HepG2 (cell line): ENCODE data around the gene CARS1. TPM values are rescaled to one million over a fixed set of nuclear protein-coding genes. Genes with fewer than 3 reads are reported as not detected.
A peak's percentile ranks its signal among the peaks of the same experiment; 100 is the strongest.

Experiments
- BRCA1 ChIP-seq: sonication (generic); formaldehyde crosslinking; IDR thresholded peaks from 2 replicates; pipeline ENCODE4 v1.4.0; 2020; ENCODE audit warnings: missing genetic modification reagents
- CREBL2 ChIP-seq: sonication (generic); formaldehyde crosslinking; IDR thresholded peaks from 2 replicates; pipeline ENCODE4 v1.8.1; 2023; ENCODE audit warnings: missing genetic modification reagents, mild to moderate bottlenecking, borderline replicate concordance
- DNMT3B ChIP-seq: conservative IDR thresholded peaks from 2 replicates; pipeline ENCODE4 v1.6.1; 2016; ENCODE audit warnings: missing biosample characterization, control low read depth
- HMG20B ChIP-seq: conservative IDR thresholded peaks from 2 replicates; pipeline ENCODE4 v1.6.1; 2016; ENCODE audit warnings: missing genetic modification reagents, missing compliant biosample characterization
- HNF1B ChIP-seq: sonication (generic); formaldehyde crosslinking; IDR thresholded peaks from 2 replicates; pipeline ENCODE4 v1.5.1; 2020; ENCODE audit warnings: mild to moderate bottlenecking, moderate library complexity, missing genetic modification reagents
- MTF1 ChIP-seq: sonication (generic); formaldehyde crosslinking; IDR thresholded peaks from 2 replicates; pipeline ENCODE4 v1.5.0; 2020; ENCODE audit warnings: missing genetic modification reagents
- NFKBIZ ChIP-seq: IDR thresholded peaks from 2 replicates; pipeline ENCODE4 v1.6.1; 2018; ENCODE audit warnings: missing genetic modification reagents, missing compliant biosample characterization
- REXO4 ChIP-seq: sonication (generic); formaldehyde crosslinking; IDR thresholded peaks from 2 replicates; pipeline ENCODE4 v1.8.0; 2022; ENCODE audit warnings: missing genetic modification reagents, mild to moderate bottlenecking, borderline replicate concordance
- SRSF4 ChIP-seq: fragments of 200-400 bp; formaldehyde crosslinking; IDR thresholded peaks from one replicate; pipeline ENCODE4 v1.6.1; 2018; ENCODE audit warnings: mild to moderate bottlenecking, low read depth, low read length, moderate library complexity; ENCODE audit not compliant: poor library complexity, severe bottlenecking
- THRA ChIP-seq: sonication (generic); formaldehyde crosslinking; IDR thresholded peaks from 2 replicates; pipeline ENCODE4 v1.4.0; 2020; ENCODE audit warnings: missing genetic modification reagents, borderline replicate concordance
- ZFYVE20 ChIP-seq: sonication (generic); formaldehyde crosslinking; IDR thresholded peaks from 2 replicates; pipeline ENCODE4 v1.8.0; 2023; ENCODE audit warnings: low read depth, mild to moderate bottlenecking, moderate library complexity, missing genetic modification reagents, borderline replicate concordance
- ZNF530 ChIP-seq: sonication (generic); formaldehyde crosslinking; IDR thresholded peaks from 2 replicates; pipeline ENCODE4 v1.5.0; 2020; ENCODE audit warnings: low read depth, mild to moderate bottlenecking, missing genetic modification reagents
- ZNF557 ChIP-seq: sonication (generic); formaldehyde crosslinking; IDR thresholded peaks from 2 replicates; pipeline ENCODE4 v1.4.0; 2020; ENCODE audit warnings: missing genetic modification reagents
- ZNF841 ChIP-seq: sonication (generic); formaldehyde crosslinking; IDR thresholded peaks from 2 replicates; pipeline ENCODE4 v1.8.1; 2023; ENCODE audit warnings: missing genetic modification reagents, borderline replicate concordance
- polyA plus RNA-seq, 8 experiments: library from polyadenylated mRNA; depleted of rRNA in 3 of 8; stranded (reverse) in 7 of 8; unstranded in 1 of 8; fragments of >200 nt; fragmentation: Illumina TruSeq in 4 of 8; extraction: Trizol in 4 of 8; gene quantifications; 2 replicates each; pipeline versions ENCODE4 v1.2.1 to v1.2.3, GENCODE V29; 2011 to 2016; ENCODE audit warnings: low read depth in 4 of 8, missing spikeins in 1 of 8, mixed read lengths in 1 of 8; ENCODE audit not compliant: insufficient read depth in 1 of 8
- total RNA-seq, 5 experiments: library from RNA; depleted of rRNA; stranded (reverse); fragments of >200 nt; fragmentation: Illumina TruSeq; extraction: Trizol; gene quantifications; 2 replicates each; pipeline ENCODE4 v1.2.3, GENCODE V29; 2016; ENCODE audit warnings: low read depth in 1 of 5
- TF ChIP-seq, protein P1 (sequence below): fragments of 450-650 bp; IDR thresholded peaks from 2 replicates; pipeline ENCODE4 v1.6.1; 2016
- TF ChIP-seq, protein P2 (sequence below): sonication (generic); formaldehyde crosslinking; IDR thresholded peaks from 2 replicates; pipeline ENCODE4 v1.4.0; 2020; ENCODE audit warnings: mild to moderate bottlenecking, missing genetic modification reagents
- TF ChIP-seq, protein P3 (sequence below): sonication (generic); formaldehyde crosslinking; IDR thresholded peaks from 2 replicates; pipeline ENCODE4 v1.5.0; 2020; ENCODE audit warnings: mild to moderate bottlenecking, low read depth, missing genetic modification reagents, borderline replicate concordance
- TF ChIP-seq, protein P4 (sequence below): sonication (generic); formaldehyde crosslinking; IDR thresholded peaks from 2 replicates; pipeline ENCODE4 v1.4.0; 2020; ENCODE audit warnings: missing genetic modification reagents

The CARS1 gene
- total and polyA plus RNA-seq, 2 of the 13 experiments (the other 11 are each of a cell fraction or from before 2014, with no cell fraction given): 33.8 to 47.0 TPM

- no peak for TF ChIP-seq DNMT3B (CRISPR knock-in tag)
- TF ChIP-seq, protein P1, sequence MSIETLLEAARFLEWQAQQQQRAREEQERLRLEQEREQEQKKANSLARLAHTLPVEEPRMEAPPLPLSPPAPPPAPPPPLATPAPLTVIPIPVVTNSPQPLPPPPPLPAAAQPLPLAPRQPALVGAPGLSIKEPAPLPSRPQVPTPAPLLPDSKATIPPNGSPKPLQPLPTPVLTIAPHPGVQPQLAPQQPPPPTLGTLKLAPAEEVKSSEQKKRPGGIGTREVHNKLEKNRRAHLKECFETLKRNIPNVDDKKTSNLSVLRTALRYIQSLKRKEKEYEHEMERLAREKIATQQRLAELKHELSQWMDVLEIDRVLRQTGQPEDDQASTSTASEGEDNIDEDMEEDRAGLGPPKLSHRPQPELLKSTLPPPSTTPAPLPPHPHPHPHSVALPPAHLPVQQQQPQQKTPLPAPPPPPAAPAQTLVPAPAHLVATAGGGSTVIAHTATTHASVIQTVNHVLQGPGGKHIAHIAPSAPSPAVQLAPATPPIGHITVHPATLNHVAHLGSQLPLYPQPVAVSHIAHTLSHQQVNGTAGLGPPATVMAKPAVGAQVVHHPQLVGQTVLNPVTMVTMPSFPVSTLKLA: peak; percentile 81
- TF ChIP-seq CREBL2: no peak
- no peak for TF ChIP-seq BRCA1 (CRISPR knock-in tag)
- TF ChIP-seq, protein P2, sequence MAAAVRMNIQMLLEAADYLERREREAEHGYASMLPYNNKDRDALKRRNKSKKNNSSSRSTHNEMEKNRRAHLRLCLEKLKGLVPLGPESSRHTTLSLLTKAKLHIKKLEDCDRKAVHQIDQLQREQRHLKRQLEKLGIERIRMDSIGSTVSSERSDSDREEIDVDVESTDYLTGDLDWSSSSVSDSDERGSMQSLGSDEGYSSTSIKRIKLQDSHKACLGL (CRISPR knock-in tag): peak; percentile 73; the same call in 1 of the 2 replicates
- TF ChIP-seq, protein P3, sequence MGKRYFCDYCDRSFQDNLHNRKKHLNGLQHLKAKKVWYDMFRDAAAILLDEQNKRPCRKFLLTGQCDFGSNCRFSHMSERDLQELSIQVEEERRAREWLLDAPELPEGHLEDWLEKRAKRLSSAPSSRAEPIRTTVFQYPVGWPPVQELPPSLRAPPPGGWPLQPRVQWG (CRISPR knock-in tag): no peak
- no peak for TF ChIP-seq ZFYVE20
- TF ChIP-seq HMG20B (CRISPR knock-in tag): no peak
- no peak for TF ChIP-seq REXO4 (CRISPR knock-in tag)
- no peak for TF ChIP-seq MTF1 (CRISPR knock-in tag)
- no peak for TF ChIP-seq NFKBIZ (CRISPR knock-in tag)
- TF ChIP-seq ZNF557 (CRISPR knock-in tag): no peak
- TF ChIP-seq ZNF530 (CRISPR knock-in tag): no peak
- TF ChIP-seq THRA (CRISPR knock-in tag): no peak
- TF ChIP-seq HNF1B (CRISPR knock-in tag): peak; percentile 80; the same call in 1 of the 2 replicates
- TF ChIP-seq ZNF841: no peak
- TF ChIP-seq, protein P4, sequence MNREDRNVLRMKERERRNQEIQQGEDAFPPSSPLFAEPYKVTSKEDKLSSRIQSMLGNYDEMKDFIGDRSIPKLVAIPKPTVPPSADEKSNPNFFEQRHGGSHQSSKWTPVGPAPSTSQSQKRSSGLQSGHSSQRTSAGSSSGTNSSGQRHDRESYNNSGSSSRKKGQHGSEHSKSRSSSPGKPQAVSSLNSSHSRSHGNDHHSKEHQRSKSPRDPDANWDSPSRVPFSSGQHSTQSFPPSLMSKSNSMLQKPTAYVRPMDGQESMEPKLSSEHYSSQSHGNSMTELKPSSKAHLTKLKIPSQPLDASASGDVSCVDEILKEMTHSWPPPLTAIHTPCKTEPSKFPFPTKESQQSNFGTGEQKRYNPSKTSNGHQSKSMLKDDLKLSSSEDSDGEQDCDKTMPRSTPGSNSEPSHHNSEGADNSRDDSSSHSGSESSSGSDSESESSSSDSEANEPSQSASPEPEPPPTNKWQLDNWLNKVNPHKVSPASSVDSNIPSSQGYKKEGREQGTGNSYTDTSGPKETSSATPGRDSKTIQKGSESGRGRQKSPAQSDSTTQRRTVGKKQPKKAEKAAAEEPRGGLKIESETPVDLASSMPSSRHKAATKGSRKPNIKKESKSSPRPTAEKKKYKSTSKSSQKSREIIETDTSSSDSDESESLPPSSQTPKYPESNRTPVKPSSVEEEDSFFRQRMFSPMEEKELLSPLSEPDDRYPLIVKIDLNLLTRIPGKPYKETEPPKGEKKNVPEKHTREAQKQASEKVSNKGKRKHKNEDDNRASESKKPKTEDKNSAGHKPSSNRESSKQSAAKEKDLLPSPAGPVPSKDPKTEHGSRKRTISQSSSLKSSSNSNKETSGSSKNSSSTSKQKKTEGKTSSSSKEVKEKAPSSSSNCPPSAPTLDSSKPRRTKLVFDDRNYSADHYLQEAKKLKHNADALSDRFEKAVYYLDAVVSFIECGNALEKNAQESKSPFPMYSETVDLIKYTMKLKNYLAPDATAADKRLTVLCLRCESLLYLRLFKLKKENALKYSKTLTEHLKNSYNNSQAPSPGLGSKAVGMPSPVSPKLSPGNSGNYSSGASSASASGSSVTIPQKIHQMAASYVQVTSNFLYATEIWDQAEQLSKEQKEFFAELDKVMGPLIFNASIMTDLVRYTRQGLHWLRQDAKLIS (CRISPR knock-in tag): no peak
- no peak for TF ChIP-seq SRSF4
Observed at GRCh38 chr11:3057069-3057963, at the start of gene CARS1 (continued).
